Neuronal stem cell (in vitro differentiated cells): ENCODE measurements around the gene VPS54.

ENCODE experiments used
- DNase-seq: peaks from one replicate; pipeline ENCODE4 v3.0.0-alpha.2; 2013; ENCODE audit warnings: low spot score
- H2AFZ ChIP-seq: one replicate; pipeline ENCODE4 v1.6.1; 2013; ENCODE audit warnings: mild to moderate bottlenecking, low read length, inconsistent platforms
- H2AK5ac ChIP-seq: 2 replicates; pipeline ENCODE4 v1.6.1; 2013; ENCODE audit warnings: low read depth, mild to moderate bottlenecking, inconsistent platforms, low read length, moderate library complexity, mixed read lengths
- H2BK120ac ChIP-seq: 2 replicates; pipeline ENCODE4 v1.6.1; 2013; ENCODE audit warnings: low read depth, mild to moderate bottlenecking, inconsistent platforms, low read length, moderate library complexity, mixed read lengths
- H2BK12ac ChIP-seq: one replicate; pipeline ENCODE4 v1.6.1; 2013; ENCODE audit warnings: low read length, inconsistent platforms
- H2BK15ac ChIP-seq: 2 replicates; pipeline ENCODE4 v1.6.1; 2013; ENCODE audit warnings: mild to moderate bottlenecking, low read length, inconsistent platforms, mixed read lengths
- H2BK5ac ChIP-seq: one replicate; pipeline ENCODE4 v1.6.1; 2013; ENCODE audit warnings: inconsistent platforms, mild to moderate bottlenecking, low read length, moderate library complexity
- H3K14ac ChIP-seq: one replicate; pipeline ENCODE4 v1.6.1; 2013; ENCODE audit warnings: low read length, inconsistent platforms
- H3K18ac ChIP-seq: 2 replicates; pipeline ENCODE4 v1.6.1; 2013; ENCODE audit warnings: low read length, inconsistent platforms
- H3K23ac ChIP-seq: 2 replicates; pipeline ENCODE4 v1.6.1; 2013; ENCODE audit warnings: low read depth, mild to moderate bottlenecking, mixed read lengths, low read length, inconsistent platforms; ENCODE audit not compliant: poor library complexity
- H3K27ac ChIP-seq: replicated peaks from 3 replicates; pipeline ENCODE4 v1.5.1; 2013; ENCODE audit warnings: low read length, inconsistent platforms
- H3K27me3 ChIP-seq, 3 experiments: 2 replicates each; pipeline ENCODE4 v1.6.1; 2013; ENCODE audit warnings: low read length in 3 of 3, mild to moderate bottlenecking in 2 of 3, inconsistent platforms in 1 of 3, low read depth in 1 of 3, mixed read lengths in 1 of 3, moderate library complexity in 1 of 3; ENCODE audit not compliant: control insufficient read depth in 3 of 3, insufficient read depth in 3 of 3
- H3K36me3 ChIP-seq, 2 donors: replicated peaks in 1 of 2; 2 replicates each; pipeline ENCODE4 v1.6.1; 2013; ENCODE audit warnings: low read length in 2 of 2; ENCODE audit not compliant: control insufficient read depth in 2 of 2, insufficient read depth in 2 of 2
- H3K4ac ChIP-seq: 2 replicates; pipeline ENCODE4 v1.6.1; 2013; ENCODE audit warnings: inconsistent platforms, mild to moderate bottlenecking, low read length, moderate library complexity
- H3K4me1 ChIP-seq, 2 donors: 1 replicate in 1 of 2; 2 replicates in 1 of 2; pipeline ENCODE4 v1.6.1; 2013; ENCODE audit warnings: low read length in 2 of 2, low read depth in 1 of 2; ENCODE audit not compliant: control insufficient read depth in 2 of 2, insufficient read depth in 1 of 2
- H3K4me2 ChIP-seq: one replicate; pipeline ENCODE4 v1.6.1; 2013; ENCODE audit warnings: mild to moderate bottlenecking, low read length, inconsistent platforms; ENCODE audit not compliant: insufficient read depth, poor library complexity, severe bottlenecking
- H3K4me3 ChIP-seq, 2 donors: 2 replicates each; pipeline ENCODE4 v1.5.1; 2013; ENCODE audit warnings: low read length in 2 of 2, mild to moderate bottlenecking in 2 of 2, inconsistent platforms in 1 of 2, moderate library complexity in 1 of 2
- H3K79me1 ChIP-seq: one replicate; pipeline ENCODE4 v1.6.1; 2013; ENCODE audit warnings: low read depth, mild to moderate bottlenecking, inconsistent platforms, low read length, moderate library complexity
- H3K9ac ChIP-seq: one replicate; pipeline ENCODE4 v1.6.1; 2013; ENCODE audit warnings: mild to moderate bottlenecking, low read depth, low read length, inconsistent platforms; ENCODE audit not compliant: poor library complexity
- H3K9me3 ChIP-seq, 2 donors: replicated peaks in 1 of 2; 2 replicates each; pipeline versions ENCODE3 to v1.6.1; 2013; ENCODE audit warnings: low read length in 2 of 2, mild to moderate bottlenecking in 2 of 2, inconsistent platforms in 1 of 2, low read depth in 1 of 2, mixed read lengths in 1 of 2, moderate library complexity in 1 of 2; ENCODE audit not compliant: control insufficient read depth in 2 of 2, insufficient read depth in 1 of 2
- H4K8ac ChIP-seq: one replicate; pipeline ENCODE4 v1.6.1; 2013; ENCODE audit warnings: low read depth, mild to moderate bottlenecking, inconsistent platforms, low read length, moderate library complexity
- H4K91ac ChIP-seq: one replicate; pipeline ENCODE4 v1.6.1; 2013; ENCODE audit warnings: low read length, low read depth, mild to moderate bottlenecking, inconsistent platforms; ENCODE audit not compliant: poor library complexity
- WGBS, 2 donors: extraction: QIAGEN DNeasy Blood & Tissue Kit; methylation state at CpG; one replicate each; pipeline ENCODE4 v1.1.7; 2013; ENCODE audit warnings: missing lambda C conversion rate in 2 of 2, mixed read lengths in 1 of 2; ENCODE audit not compliant: insufficient read length in 2 of 2, insufficient replicate concordance in 1 of 2; ENCODE audit errors: extremely low coverage in 2 of 2; 5-methylcytosine and 5-hydroxymethylcytosine counted together

VPS54 gene

GRCh38 chr2:63858291-63858690, 160.9 kb downstream of the VPS54 start:
- H2BK5ac ChIP-seq, result no peak overlapping the region
- no peak overlapping the region for H2AFZ ChIP-seq
- H3K9me3 ChIP-seq, result peaks cover 0 to 6% of the 10 kb centered on the region in 2 donors
- H3K27ac ChIP-seq, result no peak overlapping the region
- peaks cover 1% of the 10 kb centered on the region for H3K79me1 ChIP-seq
- H2BK120ac ChIP-seq, result no peak overlapping the region
- peaks cover 0 to 6% of the 10 kb centered on the region in 2 donors for H3K4me1 ChIP-seq
- H3K18ac ChIP-seq, result no peak overlapping the region
- no peak overlapping the region for H3K4ac ChIP-seq
- no peak overlapping the region for H2BK12ac ChIP-seq
- no peak overlapping the region for H3K9ac ChIP-seq
- H3K14ac ChIP-seq, result no peak overlapping the region
- no CpG with 5 or more reads among the region's 2 CpGs for WGBS, 2 donors
- no peak overlapping the region for H3K4me3 ChIP-seq
- no peak overlapping the region for H4K91ac ChIP-seq
- H3K27me3 ChIP-seq, result no peaks in the 10 kb centered on the region
- H3K4me2 ChIP-seq, result no peak overlapping the region
- peaks cover 2 to 77% of the 10 kb centered on the region in 2 donors for H3K36me3 ChIP-seq
- no peak overlapping the region for H2BK15ac ChIP-seq
- DNase-seq, result no peak
- no peak overlapping the region for H3K23ac ChIP-seq
- no peak overlapping the region for H4K8ac ChIP-seq
- no peak overlapping the region for H2AK5ac ChIP-seq

GRCh38 chr2:63856303-63856603, 163.0 kb downstream of the VPS54 start:
- no peak overlapping the region for H3K4ac ChIP-seq
- H3K23ac ChIP-seq, result no peak overlapping the region
- DNase-seq, result no peak
- H3K36me3 ChIP-seq, result peaks cover 2 to 56% of the 10 kb centered on the region in 2 donors
- H3K9me3 ChIP-seq, result peaks cover 0 to 6% of the 10 kb centered on the region in 2 donors
- no peak overlapping the region for H3K4me2 ChIP-seq
- H3K27ac ChIP-seq, result no peak overlapping the region
- no peak overlapping the region for H3K14ac ChIP-seq
- H4K8ac ChIP-seq, result no peak overlapping the region
- no peak overlapping the region for H4K91ac ChIP-seq
- H3K79me1 ChIP-seq, result peaks cover 1% of the 10 kb centered on the region
- H2AFZ ChIP-seq, result no peak overlapping the region
- H2BK15ac ChIP-seq, result no peak overlapping the region
- peaks cover 0 to 6% of the 10 kb centered on the region in 2 donors for H3K4me1 ChIP-seq
- no peak overlapping the region for H2BK120ac ChIP-seq
- H3K9ac ChIP-seq, result no peak overlapping the region
- no peak overlapping the region for H3K4me3 ChIP-seq
- H2AK5ac ChIP-seq, result no peak overlapping the region
- no CpG with 5 or more reads among the region's 5 CpGs for WGBS, 2 donors
- no peaks in the 10 kb centered on the region for H3K27me3 ChIP-seq
- H2BK12ac ChIP-seq, result no peak overlapping the region
- H2BK5ac ChIP-seq, result no peak overlapping the region
- no peak overlapping the region for H3K18ac ChIP-seq

- Histone ChIP-seq H3K79me1 (peaks cover 1% of the 10 kb centered on the region), H2BK15ac (no peak overlapping the region), H3K23ac (no peak overlapping the region), H2BK5ac (no peak overlapping the region), H3K27ac (no peak overlapping the region), H4K8ac (no peak overlapping the region), H2AK5ac (no peak overlapping the region), H3K4me2 (no peak overlapping the region), H3K4me1 (peaks cover 0 to 6% of the 10 kb centered on the region in 2 donors), H3K14ac (no peak overlapping the region), H2BK12ac (no peak overlapping the region), H2BK120ac (no peak overlapping the region), H3K9me3 (peaks cover 0 to 6% of the 10 kb centered on the region in 2 donors), H3K4me3 (no peak overlapping the region), H4K91ac (no peak overlapping the region), H3K18ac (no peak overlapping the region), H2AFZ (no peak overlapping the region), H3K36me3 (peaks cover 2 to 51% of the 10 kb centered on the region in 2 donors), H3K9ac (no peak overlapping the region), H3K4ac (no peak overlapping the region), H3K27me3 (no peaks in the 10 kb centered on the region)
- DNase-seq, result no peak
- WGBS, 2 donors, result no CpG with 5 or more reads among the region's 14 CpGs
Measured at GRCh38 chr2:63855418-63856302, 163.6 kb downstream of the VPS54 start.

- Histone ChIP-seq H3K4ac (no peak overlapping the region), H3K27ac (no peak overlapping the region), H2BK5ac (no peak overlapping the region), H2AFZ (no peak overlapping the region), H3K14ac (no peak overlapping the region), H3K4me3 (no peak overlapping the region), H2BK120ac (no peak overlapping the region), H2BK12ac (no peak overlapping the region), H4K91ac (no peak overlapping the region), H3K4me2 (no peak overlapping the region), H3K9ac (no peak overlapping the region), H3K9me3 (peaks cover 0 to 6% of the 10 kb centered on the region in 2 donors), H3K36me3 (peaks cover 2 to 32% of the 10 kb centered on the region in 2 donors), H3K23ac (no peak overlapping the region), H3K18ac (no peak overlapping the region), H2BK15ac (no peak overlapping the region), H3K4me1 (peaks cover 0 to 21% of the 10 kb centered on the region in 2 donors), H2AK5ac (no peak overlapping the region), H4K8ac (no peak overlapping the region), H3K79me1 (peaks cover 1% of the 10 kb centered on the region), H3K27me3 (no peaks in the 10 kb centered on the region)
- no CpG with 5 or more reads among the region's 4 CpGs for WGBS, 2 donors
- DNase-seq, result no peak
Measured at GRCh38 chr2:63853527-63854310, 165.5 kb downstream of the VPS54 start.
